HL-60 (cell line): ENCODE measurements around the gene MPND.

Experiments
- DNase-seq, 2 experiments: peaks; one replicate each; pipeline ENCODE4 v3.0.0-alpha.2; 2010 to 2020; ENCODE audit warnings: low read depth in 1 of 2, low spot score in 1 of 2
- H3K27ac ChIP-seq: fragments of 250-450 bp; sonication (Bioruptor Pico); replicated peaks from 2 replicates; pipeline ENCODE4 v1.5.1; 2020; ENCODE audit warnings: mild to moderate bottlenecking, moderate library complexity
- H3K27me3 ChIP-seq: fragments of 250-450 bp; sonication (Bioruptor Pico); 2 replicates; pipeline ENCODE4 v1.5.1; 2021; ENCODE audit warnings: mild to moderate bottlenecking, moderate library complexity; ENCODE audit not compliant: insufficient read depth, poor library complexity, severe bottlenecking
- H3K4me3 ChIP-seq: replicated peaks from 2 replicates; pipeline ENCODE4 v1.5.1; 2011; ENCODE audit warnings: mild to moderate bottlenecking, control low read depth, low read length; ENCODE audit not compliant: insufficient read depth
- GABPA ChIP-seq: IDR thresholded peaks from 2 replicates; pipeline ENCODE4 v1.6.1; 2012; ENCODE audit warnings: low read depth
- POLR2AphosphoS5 ChIP-seq: IDR thresholded peaks from 2 replicates; pipeline ENCODE4 v1.6.1; 2012; ENCODE audit warnings: low read depth
- SPI1 ChIP-seq: IDR thresholded peaks from 2 replicates; pipeline ENCODE4 v1.6.1; 2012; ENCODE audit warnings: low read depth, mild to moderate bottlenecking, borderline replicate concordance
- TF ChIP-seq, protein P1 (sequence below): IDR thresholded peaks from 2 replicates; pipeline ENCODE4 v1.6.1; 2012; ENCODE audit warnings: low read depth; ENCODE audit not compliant: insufficient replicate concordance
- TF ChIP-seq, protein P2 (sequence below): IDR thresholded peaks from one replicate; pipeline ENCODE4 v1.5.1; 2011; ENCODE audit warnings: low read length, control low read depth, inconsistent platforms; ENCODE audit not compliant: insufficient read depth

MPND gene

DNA sequence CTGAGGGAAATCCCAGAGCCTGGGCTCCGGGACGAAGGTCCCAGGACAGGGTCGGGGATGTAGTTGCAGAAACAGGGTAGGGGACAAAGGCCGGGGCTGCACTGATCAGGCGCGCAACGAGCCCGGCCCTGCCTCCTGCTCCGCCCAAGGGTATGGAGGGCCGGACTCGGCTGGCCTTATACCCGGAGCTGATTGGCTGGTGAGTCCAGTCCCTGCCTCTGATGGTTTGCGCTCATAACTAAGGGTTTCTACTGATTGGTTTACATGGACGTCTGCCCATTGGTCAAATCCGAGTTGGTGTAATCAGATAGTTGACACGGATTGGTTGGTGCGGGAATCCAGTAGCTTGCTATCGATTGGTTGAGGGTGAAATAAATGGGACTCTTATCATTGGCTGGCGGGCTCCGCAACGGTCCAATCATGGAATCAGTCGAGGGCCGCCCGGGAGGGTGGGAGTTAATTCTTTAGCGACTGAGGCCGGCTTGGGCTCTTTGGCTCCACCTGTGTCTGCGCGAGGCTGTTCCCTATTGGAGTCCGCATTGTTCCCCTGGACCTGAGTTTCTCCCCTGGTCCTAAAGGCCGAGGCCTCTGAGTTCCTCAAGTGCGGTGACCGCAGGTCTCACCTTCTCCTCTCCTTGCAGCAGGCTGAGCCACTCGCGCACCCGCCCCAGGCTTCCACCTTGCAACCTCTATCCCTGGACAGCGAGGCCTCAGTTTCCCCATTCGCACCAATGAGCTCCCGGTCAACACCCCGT lies 570 bp upstream of the MPND start:
- H3K27ac ChIP-seq, result peak overlapping the region; percentile 27; the same call in 1 of the 2 replicates
- peak; percentile 90 to 98 for DNase-seq

DNA sequence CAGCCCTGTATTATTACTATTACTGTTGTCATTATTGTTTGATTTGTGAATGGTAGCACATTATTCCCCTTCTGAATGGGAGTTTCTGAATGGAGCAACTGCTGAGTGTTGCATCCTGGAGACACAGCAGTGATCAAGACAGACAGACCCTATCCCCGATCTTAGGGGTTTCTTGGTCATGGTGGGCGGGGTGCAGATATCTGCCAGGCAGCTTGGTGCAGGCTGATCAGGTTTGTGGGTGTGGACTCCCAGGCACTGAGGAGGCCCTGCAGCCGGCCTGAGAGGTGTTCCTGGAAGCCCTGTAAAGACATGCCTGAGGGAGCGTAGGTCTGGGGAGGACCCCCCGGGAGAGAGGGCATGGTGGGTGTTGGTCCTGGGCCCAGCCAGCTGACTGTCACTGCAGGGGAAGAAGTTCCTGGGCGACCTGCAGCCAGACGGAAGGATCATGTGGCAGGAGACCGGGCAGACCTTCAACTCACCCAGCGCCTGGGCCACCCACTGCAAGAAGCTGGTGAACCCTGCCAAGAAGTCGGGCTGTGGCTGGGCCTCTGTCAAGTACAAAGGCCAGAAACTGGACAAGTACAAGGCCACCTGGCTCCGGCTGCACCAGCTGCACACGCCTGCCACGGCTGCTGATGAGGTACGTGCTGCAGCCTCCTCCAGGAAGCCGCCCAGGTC lies 2.1 kb downstream of the MPND start:
- no peak for DNase-seq
- TF ChIP-seq GABPA (no peak), POLR2AphosphoS5 (no peak), SPI1 (no peak)
- TF ChIP-seq, protein P1, sequence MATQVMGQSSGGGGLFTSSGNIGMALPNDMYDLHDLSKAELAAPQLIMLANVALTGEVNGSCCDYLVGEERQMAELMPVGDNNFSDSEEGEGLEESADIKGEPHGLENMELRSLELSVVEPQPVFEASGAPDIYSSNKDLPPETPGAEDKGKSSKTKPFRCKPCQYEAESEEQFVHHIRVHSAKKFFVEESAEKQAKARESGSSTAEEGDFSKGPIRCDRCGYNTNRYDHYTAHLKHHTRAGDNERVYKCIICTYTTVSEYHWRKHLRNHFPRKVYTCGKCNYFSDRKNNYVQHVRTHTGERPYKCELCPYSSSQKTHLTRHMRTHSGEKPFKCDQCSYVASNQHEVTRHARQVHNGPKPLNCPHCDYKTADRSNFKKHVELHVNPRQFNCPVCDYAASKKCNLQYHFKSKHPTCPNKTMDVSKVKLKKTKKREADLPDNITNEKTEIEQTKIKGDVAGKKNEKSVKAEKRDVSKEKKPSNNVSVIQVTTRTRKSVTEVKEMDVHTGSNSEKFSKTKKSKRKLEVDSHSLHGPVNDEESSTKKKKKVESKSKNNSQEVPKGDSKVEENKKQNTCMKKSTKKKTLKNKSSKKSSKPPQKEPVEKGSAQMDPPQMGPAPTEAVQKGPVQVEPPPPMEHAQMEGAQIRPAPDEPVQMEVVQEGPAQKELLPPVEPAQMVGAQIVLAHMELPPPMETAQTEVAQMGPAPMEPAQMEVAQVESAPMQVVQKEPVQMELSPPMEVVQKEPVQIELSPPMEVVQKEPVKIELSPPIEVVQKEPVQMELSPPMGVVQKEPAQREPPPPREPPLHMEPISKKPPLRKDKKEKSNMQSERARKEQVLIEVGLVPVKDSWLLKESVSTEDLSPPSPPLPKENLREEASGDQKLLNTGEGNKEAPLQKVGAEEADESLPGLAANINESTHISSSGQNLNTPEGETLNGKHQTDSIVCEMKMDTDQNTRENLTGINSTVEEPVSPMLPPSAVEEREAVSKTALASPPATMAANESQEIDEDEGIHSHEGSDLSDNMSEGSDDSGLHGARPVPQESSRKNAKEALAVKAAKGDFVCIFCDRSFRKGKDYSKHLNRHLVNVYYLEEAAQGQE, result no peak
- TF ChIP-seq, protein P2, sequence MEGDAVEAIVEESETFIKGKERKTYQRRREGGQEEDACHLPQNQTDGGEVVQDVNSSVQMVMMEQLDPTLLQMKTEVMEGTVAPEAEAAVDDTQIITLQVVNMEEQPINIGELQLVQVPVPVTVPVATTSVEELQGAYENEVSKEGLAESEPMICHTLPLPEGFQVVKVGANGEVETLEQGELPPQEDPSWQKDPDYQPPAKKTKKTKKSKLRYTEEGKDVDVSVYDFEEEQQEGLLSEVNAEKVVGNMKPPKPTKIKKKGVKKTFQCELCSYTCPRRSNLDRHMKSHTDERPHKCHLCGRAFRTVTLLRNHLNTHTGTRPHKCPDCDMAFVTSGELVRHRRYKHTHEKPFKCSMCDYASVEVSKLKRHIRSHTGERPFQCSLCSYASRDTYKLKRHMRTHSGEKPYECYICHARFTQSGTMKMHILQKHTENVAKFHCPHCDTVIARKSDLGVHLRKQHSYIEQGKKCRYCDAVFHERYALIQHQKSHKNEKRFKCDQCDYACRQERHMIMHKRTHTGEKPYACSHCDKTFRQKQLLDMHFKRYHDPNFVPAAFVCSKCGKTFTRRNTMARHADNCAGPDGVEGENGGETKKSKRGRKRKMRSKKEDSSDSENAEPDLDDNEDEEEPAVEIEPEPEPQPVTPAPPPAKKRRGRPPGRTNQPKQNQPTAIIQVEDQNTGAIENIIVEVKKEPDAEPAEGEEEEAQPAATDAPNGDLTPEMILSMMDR, result no peak
- Histone ChIP-seq H3K27ac (no peak overlapping the region), H3K4me3 (no peak overlapping the region), H3K27me3 (peaks cover 5% of the 10 kb centered on the region)

More for the DNA sequence above, 570 bp upstream of the MPND start:
- Histone ChIP-seq H3K4me3 (peak overlapping the region; percentile 49), H3K27me3 (peaks cover 5% of the 10 kb centered on the region)
- TF ChIP-seq, protein P1, result no peak
- TF ChIP-seq GABPA (no peak), POLR2AphosphoS5 (no peak), SPI1 (no peak)
- TF ChIP-seq, protein P2, result no peak

DNA sequence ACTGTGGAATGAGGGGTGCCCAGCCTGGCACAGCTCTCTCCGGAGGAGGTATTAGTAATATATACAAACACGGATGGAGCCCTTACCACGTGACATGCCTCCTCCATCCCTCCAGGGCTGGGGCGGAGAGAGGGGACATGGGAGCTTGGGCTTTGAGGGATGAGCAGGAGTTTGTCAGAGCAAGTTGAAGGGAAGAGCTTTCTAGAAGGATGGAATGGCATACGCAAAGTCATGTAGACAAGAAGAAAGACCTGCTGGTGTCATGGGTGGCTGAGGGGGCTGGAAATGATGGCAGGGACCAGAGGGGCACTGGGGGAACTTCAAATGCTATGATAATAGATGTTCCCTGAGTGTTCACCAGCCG lies 2.6 kb downstream of the MPND start:
- DNase-seq, result no peak
- Histone ChIP-seq H3K27ac (no peak overlapping the region), H3K27me3 (peaks cover 2% of the 10 kb centered on the region), H3K4me3 (no peak overlapping the region)
- TF ChIP-seq, protein P1, result no peak
- TF ChIP-seq GABPA (no peak), SPI1 (no peak), POLR2AphosphoS5 (no peak)
- TF ChIP-seq, protein P2, result no peak
